ENCODE results near the gene TP53TG3C.
"Not testable (repeated sequence)": the region's sequence is repeated elsewhere in the genome, so short reads cannot be mapped to it uniquely, and the experiment has no call there.

The TP53TG3C gene, protein sequence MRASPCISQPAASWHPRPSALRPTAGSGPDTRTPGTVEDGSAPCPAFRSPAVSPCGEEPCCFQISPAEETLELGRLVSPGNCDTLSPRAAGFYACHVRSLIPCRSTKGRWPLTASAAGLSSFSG

DNA sequence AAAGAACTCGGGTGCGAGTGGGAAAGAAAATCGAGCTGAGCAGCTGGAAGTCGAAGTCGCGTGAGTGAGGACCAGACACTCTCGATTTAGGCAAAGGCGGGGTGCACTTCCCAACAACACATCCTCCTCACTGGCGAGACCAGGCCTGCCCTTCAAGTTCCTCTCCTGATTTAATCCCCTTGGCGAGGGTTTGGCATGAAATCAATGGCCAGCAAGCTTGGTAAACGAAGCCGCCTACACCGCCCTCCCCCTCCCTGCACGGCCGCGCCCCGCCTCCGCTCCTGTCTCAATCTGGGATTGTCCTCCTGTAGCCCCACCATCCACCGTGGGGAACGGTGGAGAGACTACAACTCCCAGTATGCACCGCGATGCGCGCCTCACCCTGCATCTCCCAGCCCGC, at the start of gene TP53TG3C:
Gene TP53TG3C (plus strand): TSS at position 301 of the 400 bp plus-strand sequence. CDS start 68 bp downstream, at position 369.
- not testable (repeated sequence) for DNase-seq
